Stimulated activated CD8-positive, alpha-beta memory T cell treated with anti-CD3 and anti-CD28 coated beads, Interleukin-7, amount 100 ng/mL, for 24 hours (primary cell): ENCODE measurements around the gene AMDHD1.

Source experiments
- DNase-seq: peaks from one replicate; pipeline ENCODE4 v3.0.0-alpha.2; 2020; ENCODE audit warnings: low read depth

The AMDHD1 gene

DNA sequence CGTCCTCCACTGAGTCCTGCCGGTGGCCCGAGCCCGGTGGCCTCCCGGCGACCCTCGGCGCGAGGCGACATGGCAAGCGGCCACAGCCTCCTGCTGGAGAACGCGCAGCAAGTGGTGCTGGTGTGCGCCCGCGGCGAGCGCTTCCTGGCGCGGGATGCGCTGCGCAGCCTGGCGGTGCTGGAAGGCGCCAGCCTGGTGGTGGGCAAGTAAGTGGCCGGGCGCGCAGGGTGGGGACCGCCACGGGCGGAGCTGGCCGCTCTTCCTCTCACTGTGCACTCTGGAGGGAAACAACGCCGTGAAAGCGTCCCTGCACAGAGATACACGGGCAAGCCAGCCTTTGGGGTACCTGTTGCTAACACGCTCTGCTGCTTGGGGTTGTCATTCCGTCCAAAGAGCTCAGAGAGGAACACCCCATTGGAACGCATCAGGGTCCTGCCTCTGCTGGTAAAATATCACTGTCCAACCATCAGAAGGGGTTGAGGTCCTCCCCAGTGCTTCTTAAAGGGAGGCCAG, at the start of gene AMDHD1:
Gene AMDHD1 (plus strand): TSS at position 2 of the 513 bp plus-strand sequence. CDS start 68 bp downstream, at position 70.
- DNase-seq = peak; percentile 30

DNA sequence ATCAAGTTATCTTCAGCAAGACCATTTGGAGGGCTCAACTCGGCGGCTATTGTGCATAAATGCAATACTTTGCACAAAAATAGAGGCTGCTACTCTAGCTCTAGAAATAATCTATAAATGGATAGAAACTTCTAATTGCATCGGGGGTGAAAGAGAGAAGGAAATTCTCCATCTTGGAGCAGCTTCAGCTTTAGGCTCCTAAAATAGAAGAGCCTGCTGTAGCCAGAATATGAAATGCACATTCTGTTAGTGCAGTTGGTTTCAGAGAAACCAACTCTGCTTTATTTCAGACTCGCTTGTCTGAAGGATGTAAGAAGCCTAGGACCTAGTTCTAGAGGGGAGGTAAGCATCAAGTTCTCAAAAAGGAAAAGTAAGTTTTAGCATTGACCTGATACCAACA, 46.3 kb upstream of the AMDHD1 start:
- no peak for DNase-seq

GRCh38 chr12:95898081-95898480, 45.0 kb upstream of the AMDHD1 start:
- no peak for DNase-seq

DNA sequence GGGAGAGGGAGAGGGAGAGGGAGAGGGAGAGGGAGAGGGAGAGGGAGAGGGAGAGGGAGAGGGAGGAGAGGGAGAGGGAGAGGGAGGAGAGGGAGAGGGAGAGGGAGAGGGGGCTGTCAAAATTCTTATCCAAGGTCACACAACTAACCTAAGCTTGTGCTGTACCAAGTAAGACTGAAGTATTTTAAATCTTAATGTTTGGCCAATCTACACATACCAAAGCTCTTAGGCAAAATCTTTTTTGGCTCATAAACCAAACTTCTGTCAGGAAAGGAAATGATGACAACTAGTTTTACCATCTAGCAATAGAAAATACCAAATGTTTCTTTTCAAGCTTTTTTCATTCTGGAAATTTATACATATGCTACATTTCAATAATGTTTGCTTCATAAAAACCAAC, 34.6 kb upstream of the AMDHD1 start:
- DNase-seq = no peak

- DNase-seq = no peak
Measured at GRCh38 chr12:95909871-95910270, 33.3 kb upstream of the AMDHD1 start.

DNA sequence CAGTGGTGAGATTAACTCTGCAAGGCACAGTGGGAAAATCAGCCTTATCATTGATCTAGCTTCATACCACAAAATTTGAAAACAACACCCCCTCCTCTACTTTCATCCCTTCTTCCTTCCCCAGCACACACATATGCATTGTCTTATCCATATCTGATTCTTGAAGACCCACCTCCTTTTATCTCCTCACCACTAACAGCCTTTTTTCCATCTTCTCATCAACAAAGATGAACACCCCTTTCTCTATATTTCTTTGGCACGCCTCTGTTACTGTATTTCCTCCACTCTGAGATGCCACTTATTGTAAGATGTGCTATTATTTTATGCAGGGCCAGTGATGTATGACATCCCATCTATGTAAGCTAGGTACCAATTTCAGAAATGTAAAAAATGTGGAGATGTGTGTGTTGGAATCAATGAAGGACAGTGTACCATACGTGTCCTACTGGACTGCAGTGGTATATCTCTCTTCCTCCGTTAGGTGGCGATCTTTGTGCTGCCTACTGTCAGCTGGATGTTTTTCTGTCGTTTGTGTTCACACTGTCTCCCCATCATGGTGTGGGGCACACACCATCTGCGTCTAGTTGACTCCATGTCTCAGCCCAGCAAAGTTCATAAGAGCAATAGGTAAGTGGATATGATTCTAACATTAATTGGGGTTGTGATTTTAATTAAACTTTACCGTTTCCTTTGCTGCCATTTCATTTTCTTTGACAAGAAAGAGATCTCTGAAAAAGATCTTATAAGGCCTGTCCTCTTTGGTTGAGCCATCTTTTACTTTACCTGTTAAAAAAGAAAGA, 24.7 kb upstream of the AMDHD1 start:
- peak; percentile 8 for DNase-seq

DNA sequence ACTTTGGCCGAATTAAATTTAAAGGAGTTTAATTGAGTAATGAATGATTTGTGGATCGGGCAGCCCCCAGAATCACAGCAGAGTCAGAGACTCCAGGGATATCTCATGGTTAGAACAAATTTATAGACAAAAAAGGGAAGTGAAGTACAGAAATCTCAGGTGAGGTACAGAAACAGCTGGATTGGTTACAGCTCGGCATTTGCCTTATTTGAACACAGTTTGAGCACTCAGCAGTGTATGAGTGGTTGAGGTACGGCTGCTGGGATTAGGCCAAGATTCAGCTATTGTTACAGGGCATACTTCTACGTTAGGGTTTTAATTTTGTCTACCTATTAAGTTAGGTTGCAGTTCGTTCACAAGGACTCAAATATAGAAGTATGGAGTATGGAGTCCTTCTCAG, 24.0 kb upstream of the AMDHD1 start:
- no peak for DNase-seq

DNA sequence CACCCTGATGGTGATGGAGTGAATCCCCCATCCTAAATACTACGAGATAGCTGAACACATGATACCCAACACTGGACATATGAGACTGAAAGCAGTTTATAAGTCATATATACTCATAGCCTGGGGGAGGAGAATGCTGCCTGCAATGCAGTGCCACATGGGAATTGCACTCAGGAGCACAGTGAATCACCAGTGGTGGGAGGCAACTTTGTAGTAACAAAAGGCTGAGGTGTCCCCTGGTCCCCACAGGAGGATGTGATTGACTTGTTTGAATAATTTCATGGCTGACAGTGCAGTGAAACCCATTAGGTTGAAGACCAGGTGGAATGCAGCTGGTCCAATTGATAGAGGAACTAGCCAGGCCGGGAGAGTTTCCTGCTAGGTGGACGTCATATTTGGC, 20.9 kb upstream of the AMDHD1 start:
- no peak for DNase-seq

DNA sequence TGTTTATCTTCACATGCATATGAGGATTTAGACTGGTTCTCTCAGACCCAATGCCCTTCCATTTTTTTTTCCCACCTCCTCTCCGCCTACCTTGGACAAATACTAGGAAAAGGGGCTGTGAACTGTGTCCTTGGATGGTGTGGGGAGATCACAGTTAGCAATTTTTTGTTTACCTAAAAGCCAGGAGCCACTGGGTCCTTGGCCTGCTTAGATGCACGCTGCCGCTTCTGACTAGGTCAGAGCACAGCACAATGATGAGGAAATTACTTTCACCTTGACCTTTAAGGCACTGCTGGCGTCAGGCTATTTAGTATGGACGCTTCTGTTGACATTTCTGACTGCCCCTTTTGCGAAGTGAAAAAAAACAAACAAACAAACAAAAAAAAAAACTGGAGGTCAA, 2.6 kb upstream of the AMDHD1 start:
- DNase-seq = no peak

DNA sequence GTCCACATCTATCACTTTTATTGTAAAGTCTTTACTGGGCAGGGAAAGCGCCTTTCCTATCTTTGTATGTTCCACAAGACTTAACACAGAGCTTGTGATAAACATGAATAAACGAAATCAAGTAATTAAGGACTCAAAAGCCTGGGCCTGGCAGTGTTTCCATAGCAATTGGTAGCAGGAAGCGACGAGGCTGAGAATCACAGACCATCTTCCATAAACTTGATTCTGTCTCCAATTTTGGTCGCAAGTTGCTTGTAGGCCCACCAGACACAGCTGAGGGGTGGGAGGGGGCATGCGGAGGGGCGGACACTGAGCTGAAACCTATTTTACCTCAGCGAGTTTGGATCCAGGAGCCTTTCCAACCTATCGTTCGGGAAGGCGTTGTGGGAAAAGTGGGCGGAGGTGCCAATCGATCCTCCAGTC, 1.0 kb upstream of the AMDHD1 start:
- peak; percentile 3 for DNase-seq

DNA sequence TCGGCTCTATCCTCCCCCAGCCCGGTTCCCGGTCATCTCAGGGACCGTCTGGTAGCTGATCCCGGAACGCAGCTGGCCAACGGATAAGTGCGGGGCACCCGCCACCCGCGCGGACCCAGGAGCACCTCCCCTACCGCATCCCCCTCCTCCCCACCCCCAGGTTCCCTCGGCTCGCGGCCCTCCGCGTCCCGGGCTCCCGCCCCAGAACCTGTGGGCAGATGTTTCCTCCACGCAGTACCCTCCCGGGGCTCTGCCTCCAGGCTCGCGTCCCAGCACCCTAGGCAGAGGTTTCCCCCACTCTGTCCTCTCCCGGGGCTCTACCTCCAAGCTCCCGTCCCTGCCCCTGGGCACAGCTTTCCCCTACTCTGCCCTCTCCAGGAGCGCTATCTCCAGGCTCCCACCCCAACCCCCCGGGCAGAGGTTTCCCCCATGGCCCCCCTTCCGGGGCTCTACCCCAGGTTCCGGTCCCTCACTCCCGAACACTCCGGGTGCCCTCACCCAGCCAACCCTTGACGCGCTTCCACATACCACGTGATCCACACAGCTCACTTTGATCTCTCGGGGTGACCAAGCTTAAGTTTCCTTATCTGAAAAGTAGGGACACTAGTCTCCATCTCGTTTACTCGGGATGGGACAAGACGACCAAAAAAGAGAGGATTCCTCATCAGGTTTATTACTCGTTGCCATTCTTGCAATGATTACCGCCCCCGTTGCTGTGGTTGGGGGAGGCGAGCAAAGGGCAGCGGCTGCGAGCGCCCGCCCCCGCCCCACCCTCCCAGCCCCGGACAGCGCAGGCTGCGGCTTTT, 404 bp upstream of the AMDHD1 start, which contains the start of gene CCDC38:
Gene CCDC38 (minus strand): TSS at position 91 of the 806 bp plus-strand sequence. CDS start 6,105 bp downstream, outside the sequence.
- peak; percentile 66 for DNase-seq

- no peak for DNase-seq
Measured at GRCh38 chr12:95944108-95944704, 1.1 kb downstream of the AMDHD1 start.

GRCh38 chr12:95949477-95950206, 6.5 kb downstream of the AMDHD1 start:
- DNase-seq = no peak

DNA sequence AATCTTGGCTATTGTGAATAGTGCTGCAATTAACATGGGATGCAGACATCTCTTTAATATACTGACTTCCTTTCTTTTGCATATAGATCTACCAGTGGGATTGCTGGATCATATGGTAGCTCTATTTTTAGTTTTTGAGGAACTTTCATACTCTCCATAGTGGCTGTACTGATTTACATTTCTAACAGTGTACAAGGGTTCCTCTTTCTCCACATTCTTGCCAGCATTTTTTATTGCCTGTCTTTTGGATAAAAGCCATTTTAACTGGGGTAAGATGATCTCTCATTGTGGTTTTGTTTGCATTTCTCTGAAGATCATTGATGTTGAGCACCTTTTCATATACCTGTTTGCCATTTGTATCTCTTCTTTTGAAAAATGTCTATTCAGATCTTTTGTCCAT, 8.4 kb downstream of the AMDHD1 start:
- DNase-seq = no peak

DNA sequence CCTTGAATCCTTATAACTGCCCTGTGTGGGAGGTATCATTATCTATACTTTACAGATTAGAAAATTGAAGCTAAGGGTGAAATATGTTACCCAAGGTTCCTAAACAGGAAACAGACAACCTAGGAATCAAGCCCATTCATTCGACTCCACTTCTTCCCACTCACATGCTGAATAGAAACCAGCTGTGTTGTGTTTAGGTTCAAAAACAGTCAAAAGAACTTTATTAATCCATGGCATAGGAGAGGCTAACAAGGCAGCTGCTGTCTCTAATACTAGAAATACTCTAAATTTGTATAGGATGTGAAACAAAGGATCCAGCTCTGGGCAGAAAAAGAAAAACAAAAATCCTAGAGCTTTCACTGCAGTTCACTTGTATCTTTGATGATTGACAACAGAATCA, 9.9 kb downstream of the AMDHD1 start:
- no peak for DNase-seq

DNA sequence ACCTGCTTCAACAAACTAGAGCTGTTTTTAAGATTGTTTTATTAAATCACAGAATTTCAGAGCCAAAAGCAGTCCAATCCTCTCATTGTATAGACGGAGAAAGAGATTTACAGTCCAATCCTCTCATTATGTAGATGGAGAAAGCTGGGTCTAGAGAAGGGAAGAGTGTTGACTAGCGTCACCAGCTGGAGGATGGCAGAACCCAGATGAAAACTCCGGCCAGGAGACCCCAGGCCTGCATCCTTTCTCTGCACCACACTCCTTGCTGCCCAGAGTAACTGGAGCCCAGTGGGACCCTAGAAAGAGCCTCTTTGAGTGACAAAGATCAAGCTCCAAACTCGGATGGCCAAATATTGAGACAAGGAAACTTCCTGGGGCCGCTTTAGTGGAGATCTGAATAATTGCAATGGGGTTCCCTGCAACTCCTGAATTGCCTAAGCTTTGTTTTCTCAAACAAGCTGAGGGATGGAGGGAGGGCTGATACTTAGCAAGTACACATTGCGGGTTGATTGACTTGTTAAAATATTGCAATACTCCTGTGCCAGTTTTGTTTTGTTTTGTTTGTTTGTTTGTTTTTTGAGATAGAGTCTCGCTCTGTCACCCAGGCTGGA, 12.5 kb downstream of the AMDHD1 start:
- no peak for DNase-seq

DNA sequence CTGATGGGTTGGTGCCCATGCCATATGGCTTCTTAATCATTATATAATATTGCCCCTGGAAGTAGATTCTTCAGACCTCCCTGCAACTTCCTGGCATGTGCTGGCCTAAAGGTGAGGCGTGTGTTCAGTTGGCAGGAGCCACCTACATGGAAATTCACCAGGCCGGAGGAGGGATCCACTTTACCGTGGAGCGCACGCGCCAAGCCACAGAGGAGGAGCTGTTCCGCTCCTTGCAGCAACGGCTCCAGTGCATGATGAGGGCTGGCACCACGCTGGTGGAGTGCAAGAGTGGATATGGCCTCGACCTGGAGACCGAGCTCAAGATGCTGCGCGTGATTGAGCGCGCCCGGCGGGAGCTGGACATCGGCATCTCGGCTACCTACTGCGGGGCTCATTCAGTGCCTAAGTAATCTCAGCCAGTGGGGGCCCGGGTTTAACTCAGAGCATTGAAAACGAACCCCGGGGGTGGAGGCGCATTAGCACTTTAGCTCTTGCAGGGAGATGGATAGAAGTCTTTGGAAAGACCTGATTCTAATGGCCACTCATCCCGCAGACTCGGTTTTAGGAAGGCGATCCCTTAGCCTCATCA, 13.5 kb downstream of the AMDHD1 start:
- DNase-seq = no peak

DNA sequence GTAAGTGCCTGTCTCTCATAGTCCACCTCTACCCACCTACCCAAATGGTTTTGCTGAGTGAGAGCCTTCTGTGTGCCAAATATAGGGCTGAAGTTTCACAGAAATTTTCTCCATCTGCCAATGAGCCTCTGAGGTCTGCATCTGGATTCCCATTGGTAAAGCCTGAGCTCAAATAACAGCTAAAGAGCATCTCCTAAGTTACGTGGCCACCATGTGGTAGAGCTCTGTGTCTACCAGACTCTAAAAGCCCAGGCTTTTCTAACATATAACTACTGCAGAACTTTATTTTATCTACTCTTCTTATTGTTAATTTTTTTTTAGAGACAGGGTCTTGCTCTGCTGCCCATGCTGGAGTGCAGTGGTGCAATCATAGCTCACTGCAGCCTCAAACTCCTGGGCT, 16.0 kb downstream of the AMDHD1 start:
- no peak for DNase-seq

- DNase-seq = no peak
Measured at GRCh38 chr12:95960241-95960640, 17.1 kb downstream of the AMDHD1 start.

- DNase-seq = no peak
Measured at GRCh38 chr12:95962222-95962621, 19.1 kb downstream of the AMDHD1 start.

DNA sequence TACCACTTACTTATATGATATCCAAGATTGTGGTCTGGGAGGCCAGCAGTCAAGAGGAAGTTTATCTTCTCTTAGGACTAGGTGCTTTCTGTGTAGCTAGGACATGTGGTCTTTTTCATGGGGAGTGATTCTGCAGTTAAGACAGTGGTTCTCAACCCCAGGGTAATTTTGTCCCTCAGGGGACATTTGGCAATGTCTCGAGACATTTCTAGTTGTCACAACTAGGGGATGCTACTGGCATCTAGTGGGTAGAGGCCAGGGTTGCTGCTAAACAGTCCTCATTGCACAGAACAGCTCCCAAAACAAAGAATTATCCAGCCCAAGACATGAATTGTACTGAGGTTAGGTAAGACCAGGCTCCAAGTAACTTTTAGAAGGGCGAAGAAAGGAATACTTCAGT, 20.0 kb downstream of the AMDHD1 start:
- DNase-seq = no peak
